Measurements from ENCODE around the gene LEMD2.
"Not testable (repeated sequence)": the region's sequence is repeated elsewhere in the genome, so short reads cannot be mapped to it uniquely, and the experiment has no call there.

Gene LEMD2

DNA sequence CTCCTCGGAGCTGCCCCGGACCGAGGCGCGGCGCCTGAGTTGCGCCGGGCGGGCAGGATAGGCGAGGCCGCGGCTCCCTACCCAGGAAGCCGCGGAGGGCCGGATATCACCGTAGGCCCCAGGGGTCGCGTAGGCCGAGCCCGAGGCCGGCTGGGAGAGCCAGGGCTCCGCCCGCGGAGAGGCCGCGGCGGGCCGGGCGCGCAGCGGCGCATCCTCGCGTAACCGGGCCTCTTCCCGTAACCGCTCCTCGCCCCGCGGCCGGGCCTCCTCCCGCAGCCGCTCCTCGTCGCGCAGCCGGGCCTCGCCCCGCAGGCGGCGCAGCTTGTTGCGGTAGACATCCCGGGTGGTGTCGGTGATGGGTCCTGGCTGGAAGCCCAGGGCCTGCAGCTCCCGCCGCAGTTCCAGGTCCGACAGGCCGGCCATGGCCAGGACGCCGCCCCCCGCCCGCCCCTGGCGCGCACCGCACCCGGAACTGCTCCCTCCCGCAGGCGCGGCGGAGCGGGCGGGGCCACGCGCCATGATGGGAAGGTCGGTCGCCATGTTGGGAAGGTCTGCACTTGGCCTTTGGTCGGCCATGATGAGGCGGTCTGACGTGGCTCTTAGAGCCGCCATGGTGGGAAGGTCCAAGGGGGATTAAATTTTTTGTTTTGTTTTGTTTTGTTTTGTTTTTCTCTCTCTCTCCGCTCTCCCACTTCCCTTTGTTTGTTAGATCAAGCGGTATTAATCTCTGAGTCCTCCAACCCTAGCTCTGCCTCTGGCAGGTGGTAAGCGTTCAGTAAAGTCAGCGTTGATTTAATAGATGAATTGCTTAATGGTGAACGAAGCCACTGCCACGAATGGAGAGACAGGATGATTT is at the start of gene LEMD2:
Gene LEMD2, minus strand, starts transcription at position 437 of the 856 bp plus-strand sequence. Its CDS starts 14 bp downstream, at position 423.
- DNase-seq: peak; percentile 79

- no peak for DNase-seq
Measured at GRCh38 chr6:33837971-33838665, 49.2 kb upstream of the LEMD2 start.

DNA sequence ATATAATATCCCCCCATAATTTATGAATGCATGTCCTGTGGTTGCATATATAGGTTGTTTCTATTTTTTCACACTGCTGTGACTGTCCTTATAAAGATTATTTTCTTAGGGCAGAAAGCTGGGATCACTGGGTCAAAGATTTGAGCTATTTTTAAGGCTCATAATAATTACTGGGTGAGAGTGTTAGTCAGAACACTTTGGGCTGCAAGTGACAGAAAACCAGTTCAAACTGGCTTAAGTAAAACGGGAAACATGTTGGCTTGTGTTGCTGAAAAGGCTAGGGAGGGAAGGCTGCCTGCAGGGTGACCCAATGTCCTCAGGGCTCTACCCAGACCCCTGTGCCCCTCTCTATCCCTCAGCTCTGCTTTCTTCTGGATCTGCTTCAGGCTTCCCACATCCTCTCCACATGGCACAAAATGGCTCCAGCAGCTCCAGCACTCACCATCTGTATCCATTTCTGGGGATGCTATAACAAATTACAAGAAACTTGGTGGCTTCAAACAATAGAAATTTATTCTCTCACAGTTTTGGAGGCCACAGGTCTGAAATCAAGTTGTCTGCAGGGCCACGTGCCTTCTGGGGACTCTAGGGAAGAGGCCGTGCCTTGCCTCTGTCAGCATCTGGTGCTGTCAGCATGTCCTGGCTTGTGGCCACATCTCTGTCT is 48.0 kb upstream of the LEMD2 start:
- no peak for DNase-seq

DNA sequence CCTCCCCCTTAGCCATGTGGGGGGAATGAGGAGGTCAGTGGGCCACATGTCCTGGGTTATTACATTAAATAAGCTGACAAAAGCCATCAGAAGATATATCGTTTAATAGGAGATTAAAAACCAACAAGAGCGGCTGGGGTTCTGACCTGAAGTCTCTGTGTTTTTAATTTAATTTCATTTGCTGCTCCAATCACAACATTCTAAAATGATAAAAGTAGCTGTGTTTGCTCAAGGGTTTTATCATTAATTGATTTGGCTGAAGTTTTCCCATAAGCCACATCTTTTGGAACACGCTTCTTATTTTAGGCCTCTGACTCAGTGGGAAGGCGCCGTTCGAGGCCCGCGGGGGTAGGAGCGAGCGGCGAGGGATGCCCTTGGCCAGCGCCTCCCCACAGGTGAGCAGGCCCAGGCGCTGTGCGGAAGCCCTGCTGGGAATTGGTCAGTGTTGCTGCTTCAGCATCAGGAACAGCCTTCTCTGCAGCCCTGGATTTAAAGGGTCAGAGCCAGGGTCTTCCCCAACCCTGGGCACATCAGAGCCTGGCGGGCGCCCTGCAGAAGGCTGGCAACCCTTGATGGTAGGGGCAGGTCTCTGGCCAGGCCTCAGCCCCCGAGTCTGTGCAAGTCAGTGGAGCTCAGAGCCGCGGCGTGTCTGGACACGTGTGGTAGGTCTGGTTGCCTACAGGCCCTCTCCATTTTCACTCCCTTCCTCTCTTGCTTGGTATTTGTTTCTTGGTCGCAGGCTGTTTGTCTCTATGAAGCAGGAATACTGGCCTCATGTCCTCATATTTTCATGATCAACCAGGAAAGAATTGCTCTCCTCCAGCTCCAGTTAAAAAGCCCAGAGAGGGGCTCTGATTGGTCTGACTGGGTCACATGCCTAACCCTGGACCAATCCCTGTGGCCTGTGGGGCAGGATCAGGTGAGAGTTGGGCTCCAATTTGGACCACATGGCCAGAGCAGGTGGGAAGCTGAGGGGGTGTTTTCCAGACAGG is 45.8 kb upstream of the LEMD2 start:
- DNase-seq: no peak

DNA sequence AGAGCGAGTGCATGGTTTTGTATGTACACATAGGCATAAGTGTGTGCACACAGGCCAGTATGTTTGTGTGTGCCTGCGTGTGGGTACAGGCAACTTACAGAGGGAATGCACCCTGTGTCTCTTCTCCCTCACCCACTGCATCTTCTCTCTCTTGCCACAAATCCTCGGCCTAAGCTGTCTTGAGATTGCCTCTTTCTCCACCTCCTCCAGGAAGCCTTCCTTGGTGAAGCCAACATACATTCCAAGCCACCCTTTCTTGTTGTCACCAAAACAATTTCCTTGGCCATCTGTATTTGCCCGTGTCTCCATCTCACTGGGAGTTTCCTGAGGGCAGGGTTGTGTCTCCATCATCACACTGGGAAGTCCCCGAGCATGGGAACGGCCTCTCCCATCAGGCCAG is 44.7 kb upstream of the LEMD2 start:
- no peak for DNase-seq

- not testable (repeated sequence) for DNase-seq
Measured at GRCh38 chr6:33832831-33833230, 43.9 kb upstream of the LEMD2 start.

DNA sequence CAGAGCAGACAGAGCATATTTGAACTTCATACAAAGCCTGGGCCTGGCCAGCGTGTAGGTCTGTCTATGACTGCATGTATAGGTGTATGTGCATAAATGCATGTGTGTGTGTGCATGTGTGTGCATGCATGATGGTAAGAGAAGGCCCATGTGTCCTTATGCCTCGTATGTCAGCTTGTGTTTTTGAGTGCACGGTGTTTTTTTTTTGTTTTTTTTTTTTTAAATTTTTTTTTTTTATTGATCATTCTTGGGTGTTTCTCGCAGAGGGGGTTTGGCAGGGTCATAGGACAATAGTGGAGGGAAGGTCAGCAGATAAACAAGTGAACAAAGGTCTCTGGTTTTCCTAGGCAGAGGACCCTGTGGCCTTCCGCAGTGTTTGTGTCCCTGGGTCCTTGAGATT is 42.8 kb upstream of the LEMD2 start:
- not testable (repeated sequence) for DNase-seq

- DNase-seq: no peak
Measured at GRCh38 chr6:33830635-33831240, 41.8 kb upstream of the LEMD2 start.

GRCh38 chr6:33828764-33829731 is 40.1 kb upstream of the LEMD2 start:
- DNase-seq: no peak

GRCh38 chr6:33828452-33828763 is 39.5 kb upstream of the LEMD2 start:
- DNase-seq: no peak

DNA sequence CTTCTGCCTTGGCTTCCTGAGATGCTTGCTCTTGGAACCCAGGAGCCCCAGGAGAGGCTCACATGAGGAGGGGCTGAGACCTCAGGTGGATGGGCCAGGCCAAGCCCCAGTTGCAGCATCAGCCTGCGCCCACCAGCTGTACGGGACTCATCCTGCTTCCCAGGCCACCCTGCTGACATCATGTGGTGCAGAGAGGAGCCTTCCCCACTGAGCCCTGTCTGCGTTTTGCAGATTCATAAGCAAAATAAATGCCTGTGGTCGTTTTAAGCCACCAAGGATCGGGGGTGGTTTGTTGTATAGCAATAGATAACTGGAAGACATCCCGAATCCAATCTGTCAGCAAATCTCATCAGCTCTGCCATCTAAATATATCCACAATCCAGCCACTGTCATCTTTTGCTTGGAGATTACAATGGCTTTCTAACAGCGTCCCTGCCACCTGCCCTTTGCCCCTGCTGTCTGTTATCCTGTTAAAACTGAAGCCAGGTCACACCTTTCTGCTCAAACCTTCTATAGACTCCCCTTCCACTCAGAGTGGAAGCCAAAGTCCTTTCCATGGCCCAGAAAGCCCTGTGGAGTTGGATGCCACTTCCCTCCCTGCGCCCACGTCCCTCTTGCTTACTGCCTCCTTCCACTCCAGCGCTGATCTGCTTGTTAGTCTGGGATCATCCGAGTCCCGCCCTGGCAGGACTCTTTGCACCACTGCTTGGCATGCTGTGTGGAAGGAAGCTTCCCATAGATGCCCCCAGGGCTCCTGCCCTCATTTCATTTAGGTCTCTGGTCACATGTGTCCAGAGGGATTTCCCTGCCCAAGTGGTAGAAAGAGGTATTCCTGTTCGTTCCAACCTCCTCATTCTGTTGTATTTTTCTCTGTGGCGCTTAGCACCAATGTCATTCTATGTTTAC is 38.9 kb upstream of the LEMD2 start:
- no peak for DNase-seq

DNA sequence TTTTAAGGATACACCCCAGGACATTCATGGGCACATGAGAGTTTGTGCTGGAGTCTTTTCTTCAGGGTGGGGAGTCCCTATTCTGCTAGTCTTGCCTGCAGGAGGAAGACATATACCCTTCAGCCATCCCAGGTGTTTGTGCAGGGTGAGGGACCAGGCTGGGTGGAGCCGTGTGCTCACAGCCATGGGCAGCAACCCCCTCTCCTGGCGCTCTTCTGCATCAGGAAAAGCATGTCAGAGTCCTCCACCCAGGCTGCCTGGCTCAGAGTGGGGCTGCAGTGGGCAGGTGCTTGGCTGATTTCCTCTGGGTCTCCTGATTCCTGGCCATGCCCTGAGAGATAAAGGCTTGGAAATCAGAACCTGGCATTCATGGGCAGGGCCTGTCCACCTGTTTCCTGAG is 37.6 kb upstream of the LEMD2 start:
- no peak for DNase-seq

DNA sequence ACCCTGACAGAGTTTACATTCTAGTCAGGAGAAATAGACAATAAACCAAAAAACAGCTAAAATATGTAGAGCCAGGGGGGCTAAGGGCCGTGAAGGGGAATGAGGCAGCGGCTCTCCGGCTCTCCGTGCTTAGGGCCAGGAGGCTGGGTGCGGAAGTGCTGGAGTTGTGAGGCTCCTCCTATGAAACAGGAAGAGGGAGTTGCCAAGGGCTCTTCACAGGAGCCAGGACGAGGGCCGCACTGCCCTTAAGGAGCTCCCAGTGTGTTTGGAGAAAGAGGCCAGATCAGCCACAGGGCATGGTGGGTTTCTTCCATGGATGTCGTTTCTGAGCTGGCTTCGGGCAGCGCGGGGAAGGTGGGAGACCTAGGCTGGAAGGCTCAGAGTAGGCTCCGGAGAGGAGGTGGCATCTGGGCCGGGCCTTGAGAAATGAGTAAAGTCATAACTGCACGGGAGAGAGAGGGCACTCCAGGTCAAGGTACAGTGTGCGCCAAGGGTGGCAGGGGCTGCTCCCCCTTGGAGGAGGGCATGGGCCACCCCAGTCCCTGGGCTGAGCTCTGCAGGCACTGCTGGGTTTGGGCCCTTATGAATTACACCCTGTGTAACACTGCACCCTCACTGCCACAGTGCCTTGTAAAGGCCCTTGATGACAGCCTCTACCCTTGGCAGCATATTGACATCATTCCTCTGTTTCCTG is 35.7 kb upstream of the LEMD2 start:
- no peak for DNase-seq

DNA sequence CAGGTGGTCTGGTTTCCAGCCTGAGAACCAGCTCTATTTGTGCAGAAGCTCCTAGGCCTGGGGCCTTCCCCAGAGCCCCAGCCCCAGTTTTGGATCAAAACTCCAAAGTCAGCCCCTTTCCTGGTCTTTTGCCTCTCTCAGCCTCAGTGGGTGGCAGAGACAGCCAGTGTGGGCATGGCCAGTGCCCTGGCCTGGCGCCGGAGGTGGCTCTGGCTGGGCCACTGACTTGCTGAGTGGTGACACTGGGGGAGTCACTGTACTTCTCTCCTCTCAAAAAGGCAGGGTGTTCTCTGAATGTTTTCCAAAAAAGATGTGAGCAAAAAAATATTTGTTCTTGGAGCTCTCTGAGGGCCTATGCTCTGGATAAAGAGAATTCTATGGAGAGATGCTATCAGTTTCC is 34.9 kb upstream of the LEMD2 start:
- no peak for DNase-seq

DNA sequence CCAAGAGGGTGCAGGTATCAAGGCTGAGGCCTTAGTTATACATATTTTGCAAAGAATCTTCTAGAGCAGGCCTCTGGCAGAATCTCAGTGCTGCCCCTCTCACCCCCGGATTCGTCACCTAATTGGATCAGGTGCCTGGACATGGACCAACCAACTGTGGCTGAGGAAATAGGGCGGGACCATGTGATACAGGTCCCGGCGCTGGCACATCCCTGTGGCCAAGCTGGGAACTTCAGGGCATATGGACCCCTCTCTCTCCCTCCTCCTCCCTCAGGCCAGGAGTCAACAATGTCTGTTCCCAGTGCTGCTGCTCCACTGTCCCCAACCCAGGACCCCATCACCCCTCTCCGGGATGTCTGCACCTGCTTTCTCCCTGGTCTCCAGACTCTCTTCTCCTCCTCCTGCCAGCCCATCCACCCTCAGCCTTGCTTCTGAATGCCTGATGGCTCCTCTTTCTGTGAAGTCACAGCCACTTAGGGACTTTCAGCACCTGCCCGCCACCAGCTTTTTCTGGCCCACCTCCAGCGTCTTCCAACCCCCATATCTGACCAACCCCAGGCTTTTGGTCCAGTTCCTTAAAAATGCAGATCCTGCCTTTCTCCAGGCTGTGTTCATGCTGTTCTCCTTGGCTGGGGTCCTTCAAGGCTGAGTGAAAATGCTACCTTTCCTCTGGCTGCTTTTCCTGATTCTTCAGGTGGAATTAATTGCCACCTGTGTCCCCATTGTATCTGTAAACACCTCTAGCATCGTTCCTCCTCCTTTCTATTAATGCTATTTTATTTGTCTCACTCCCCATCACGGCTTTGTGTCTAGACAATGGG is 33.9 kb upstream of the LEMD2 start:
- no peak for DNase-seq

DNA sequence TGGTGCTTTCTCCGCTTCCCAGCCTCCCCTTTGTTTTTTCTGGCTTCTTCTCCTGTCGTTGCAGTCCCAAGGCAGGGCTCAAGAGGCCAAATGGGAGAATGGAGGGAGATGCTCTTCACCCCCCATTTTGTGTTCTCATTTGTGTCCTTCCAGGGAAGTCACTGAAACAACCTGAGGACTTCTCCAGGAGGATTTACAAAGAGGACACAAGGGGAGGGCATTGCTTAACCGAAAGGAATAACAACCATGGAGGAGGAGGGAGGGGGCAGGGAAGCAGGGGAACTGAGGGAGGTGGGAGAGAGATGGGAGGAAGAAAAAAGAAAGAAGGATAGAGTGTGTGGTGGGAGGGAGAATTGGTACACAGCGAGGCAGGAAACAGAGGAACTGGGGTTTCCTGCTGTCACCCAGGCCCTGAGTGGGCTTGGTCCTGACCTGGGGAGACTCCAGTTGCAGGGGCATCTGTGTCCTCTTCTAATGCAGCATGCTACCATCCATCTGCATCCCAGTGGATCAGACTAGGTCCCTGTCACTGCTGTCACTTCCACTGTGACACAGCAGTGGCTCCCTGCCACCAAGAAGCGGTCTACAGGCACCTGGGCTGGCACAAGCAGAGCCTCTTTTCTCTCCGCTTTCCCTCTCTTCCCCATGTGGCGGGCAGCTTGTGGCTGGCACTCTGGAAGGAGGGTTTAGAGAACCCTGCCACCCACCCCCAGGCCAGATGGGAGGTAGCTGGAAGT is 32.0 kb upstream of the LEMD2 start:
- no peak for DNase-seq

DNA sequence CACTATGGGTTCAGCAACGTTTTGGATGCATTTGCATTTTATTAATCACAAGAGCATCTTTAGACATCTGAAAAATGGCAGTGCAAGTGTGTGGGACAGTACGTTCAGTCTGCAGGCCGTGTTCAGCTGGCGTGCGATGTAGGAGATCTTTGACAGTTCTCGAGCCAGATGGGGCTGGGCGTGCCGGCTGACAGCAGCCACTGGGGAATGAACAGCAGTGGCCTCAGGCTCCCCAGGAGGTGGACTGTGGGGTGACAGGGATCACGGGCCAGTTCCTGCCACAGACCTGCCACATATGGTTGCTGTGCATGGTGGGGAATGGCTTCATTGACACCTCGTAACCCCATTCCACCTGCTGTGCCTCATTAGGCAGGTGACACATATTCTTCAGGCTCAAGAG is 31.3 kb upstream of the LEMD2 start:
- DNase-seq: no peak

GRCh38 chr6:33819021-33819420 is 30.1 kb upstream of the LEMD2 start:
- DNase-seq: no peak

All from NK-92 treated with Interleukin-12 subunit alpha and Interleukin-12 subunit beta, amount 100 ng/mL, for 24 hours (cell line).